ENCODE results near the gene INPP5D.
"Not testable (repeated sequence)": the region's sequence is repeated elsewhere in the genome, so short reads cannot be mapped to it uniquely, and the experiment has no call there.

Gene INPP5D

DNA sequence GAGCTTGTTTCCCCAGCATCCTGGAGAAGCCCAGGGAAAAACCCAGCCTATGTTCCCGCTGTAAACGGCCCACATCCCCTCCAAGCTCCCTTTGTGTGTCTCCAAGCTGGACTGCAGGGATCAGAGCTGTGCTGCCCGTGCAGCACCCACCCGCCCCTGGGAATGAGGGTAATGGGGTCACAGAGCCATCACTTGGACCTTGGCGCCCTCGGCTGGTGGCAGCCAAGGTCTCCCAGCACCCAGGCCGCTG, 670 bp upstream of the INPP5D start:
- TF ChIP-seq POLR2A (IDR thresholded peaks at IDR 0.05; ENCODE audit: low read depth, low read length) (no peak), POLR2AphosphoS5 (IDR thresholded peaks at IDR 0.05; ENCODE audit: low read depth, low read length) (no peak), TAF1 (IDR thresholded peaks at IDR 0.05; ENCODE audit: borderline replicate concordance, low read depth, low read length) (no peak)
- DNase-seq (ENCODE audit: insufficient read length): peak; percentile 52
- no peak for FAIRE-seq

DNA sequence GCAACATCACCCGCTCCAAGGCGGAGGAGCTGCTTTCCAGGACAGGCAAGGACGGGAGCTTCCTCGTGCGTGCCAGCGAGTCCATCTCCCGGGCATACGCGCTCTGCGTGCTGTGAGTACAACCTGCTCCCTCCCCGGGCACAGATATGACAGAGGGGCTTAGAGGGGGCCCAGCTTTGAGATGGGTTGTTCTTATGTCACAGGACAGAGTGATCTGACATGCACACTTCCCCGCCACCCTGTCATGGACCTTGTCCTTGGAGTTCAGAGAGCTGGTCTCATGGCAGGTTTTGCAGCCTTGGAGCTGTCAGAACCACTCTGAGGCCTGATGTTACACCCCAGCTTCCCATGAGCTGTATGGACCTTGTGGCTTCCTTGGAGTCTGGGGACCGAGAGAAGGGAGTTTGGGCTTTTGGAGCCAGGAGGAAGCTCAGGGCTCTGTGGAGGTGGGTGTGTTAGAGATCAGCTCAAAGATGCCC, 398 bp downstream of the INPP5D start:
- no peak for DNase-seq (ENCODE audit: insufficient read length)
- TF ChIP-seq TAF1 (IDR thresholded peaks at IDR 0.05; ENCODE audit: borderline replicate concordance, low read depth, low read length): no peak
- TF ChIP-seq POLR2A (IDR thresholded peaks at IDR 0.05; ENCODE audit: low read depth, low read length): peak; percentile 8
- TF ChIP-seq POLR2AphosphoS5 (IDR thresholded peaks at IDR 0.05; ENCODE audit: low read depth, low read length): peak; percentile 1; the same call in 1 of the 2 replicates
- no peak for FAIRE-seq

DNA sequence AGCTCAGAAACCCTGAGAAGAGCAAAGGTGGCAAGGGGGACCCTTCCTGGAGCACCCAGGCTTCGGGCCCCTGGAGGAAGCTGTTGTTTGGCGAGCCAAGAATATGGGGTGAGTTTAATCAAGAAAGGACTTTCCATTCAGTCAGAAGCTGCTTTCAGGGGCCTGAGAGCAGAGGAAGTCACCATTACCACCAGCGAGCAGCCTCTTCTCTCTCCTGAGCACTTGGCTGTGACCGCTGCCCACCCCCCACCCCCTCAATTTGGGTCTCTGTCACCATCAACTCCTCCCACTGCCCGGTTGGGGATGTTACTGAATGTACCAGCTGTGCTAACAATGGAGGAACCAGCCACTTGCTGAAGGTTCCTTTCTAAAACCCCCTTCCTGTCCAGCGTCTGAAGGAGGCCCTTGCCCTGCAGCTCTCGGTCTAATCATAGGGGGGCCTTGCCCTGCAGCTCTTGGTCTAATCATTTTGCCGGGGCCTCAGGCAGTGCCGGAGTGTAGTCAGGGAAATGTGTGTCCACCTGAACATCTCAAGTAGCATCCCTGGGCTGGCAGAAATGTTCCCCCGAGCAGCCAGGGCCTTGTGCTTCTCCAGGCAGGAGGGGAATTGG, 943 bp downstream of the INPP5D start:
- TF ChIP-seq TAF1 (IDR thresholded peaks at IDR 0.05; ENCODE audit: borderline replicate concordance, low read depth, low read length) (peak; percentile 57; the same call in 1 of the 2 replicates), POLR2AphosphoS5 (IDR thresholded peaks at IDR 0.05; ENCODE audit: low read depth, low read length) (peak; percentile 70; the same call in 1 of the 2 replicates), POLR2A (IDR thresholded peaks at IDR 0.05; ENCODE audit: low read depth, low read length) (no peak; the same call in 1 of the 2 replicates)
- no peak for FAIRE-seq
- peak; percentile 48 for DNase-seq (ENCODE audit: insufficient read length)

DNA sequence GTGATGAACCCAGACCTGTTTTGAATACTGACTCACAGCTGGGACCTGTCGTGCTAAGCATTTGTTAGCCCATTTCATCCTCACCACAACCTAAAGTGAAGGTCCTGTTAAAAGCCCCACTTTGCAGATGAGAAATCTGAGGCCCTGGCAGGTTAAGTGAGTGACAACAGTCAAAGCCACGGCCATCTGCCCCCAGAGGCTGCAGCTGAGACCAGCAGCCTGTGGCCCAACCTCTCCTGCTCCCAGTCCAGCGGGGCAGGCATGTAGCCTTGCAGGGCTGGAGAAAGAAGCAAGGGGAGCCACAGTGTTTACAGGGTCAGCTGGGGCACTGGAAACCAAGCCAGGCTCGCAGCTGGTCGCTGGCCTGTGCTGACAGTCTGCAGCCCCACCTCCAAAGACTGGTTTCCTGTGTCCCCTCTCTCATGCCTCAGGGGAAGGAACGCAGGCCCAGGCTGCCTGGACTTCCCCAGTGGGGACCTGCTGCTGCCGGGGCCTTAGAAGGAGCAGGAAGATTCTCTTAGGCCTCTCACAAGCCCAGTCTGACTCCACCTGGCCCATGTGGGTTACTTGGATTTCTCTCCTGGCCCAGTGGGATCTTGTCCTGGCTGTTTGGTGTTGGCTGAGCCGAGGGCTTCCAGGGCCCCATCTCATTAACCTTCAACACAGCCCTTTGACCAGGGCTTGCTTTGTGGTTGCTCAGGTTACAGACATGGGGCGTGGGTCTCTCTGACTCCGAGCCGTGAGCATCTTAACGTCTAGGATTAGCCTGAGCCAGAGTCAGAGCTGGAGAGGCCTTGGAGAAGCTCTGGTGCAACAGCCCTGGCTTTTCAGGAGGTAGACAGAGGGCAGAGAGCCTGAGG, 1.7 kb downstream of the INPP5D start:
- TF ChIP-seq POLR2A (IDR thresholded peaks at IDR 0.05; ENCODE audit: low read depth, low read length) (no peak; the same call in 1 of the 2 replicates), TAF1 (IDR thresholded peaks at IDR 0.05; ENCODE audit: borderline replicate concordance, low read depth, low read length) (no peak), POLR2AphosphoS5 (IDR thresholded peaks at IDR 0.05; ENCODE audit: low read depth, low read length) (no peak)
- DNase-seq (ENCODE audit: insufficient read length) (no peak), FAIRE-seq (peak; percentile 5)

DNA sequence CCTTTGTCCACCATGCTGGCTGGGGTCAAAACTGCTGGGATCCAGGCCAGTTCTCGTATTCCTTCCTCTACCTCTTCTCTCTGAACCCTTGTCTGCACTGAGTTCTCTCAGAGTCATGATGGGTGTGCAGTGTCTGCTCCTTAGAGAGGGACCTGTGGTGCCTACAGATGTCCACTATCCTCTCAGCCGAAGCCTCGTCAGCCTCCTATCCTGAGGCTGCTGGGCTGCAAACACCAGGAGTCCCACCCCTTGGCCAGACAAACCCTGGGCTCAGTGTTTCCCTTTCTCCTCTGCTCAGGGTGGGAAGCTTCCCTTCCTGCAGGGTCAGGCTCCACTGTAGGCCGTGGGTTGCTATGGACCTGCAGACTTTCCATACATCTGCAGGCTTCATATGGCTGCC, 2.3 kb downstream of the INPP5D start:
- TF ChIP-seq POLR2AphosphoS5 (IDR thresholded peaks at IDR 0.05; ENCODE audit: low read depth, low read length) (no peak), POLR2A (IDR thresholded peaks at IDR 0.05; ENCODE audit: low read depth, low read length) (no peak), TAF1 (IDR thresholded peaks at IDR 0.05; ENCODE audit: borderline replicate concordance, low read depth, low read length) (no peak)
- no peak for FAIRE-seq
- DNase-seq (ENCODE audit: insufficient read length): no peak

DNA sequence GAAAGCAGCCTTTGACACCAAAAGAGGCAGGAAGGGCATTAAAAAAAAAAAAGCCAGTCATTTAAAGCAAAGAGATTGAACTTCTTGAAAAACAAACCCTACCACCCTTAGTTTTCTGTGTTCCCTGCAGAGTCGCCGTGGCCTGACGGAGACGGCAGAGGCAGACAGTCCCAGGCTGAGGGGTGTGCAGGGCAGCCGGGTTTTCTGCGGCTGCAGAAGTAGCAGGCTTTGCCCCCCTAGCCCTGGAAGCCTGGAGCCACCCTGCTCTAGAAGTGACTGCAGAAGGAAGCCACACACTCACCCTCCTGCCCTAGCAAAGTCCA, 2.8 kb downstream of the INPP5D start:
- no peak for FAIRE-seq
- DNase-seq (ENCODE audit: insufficient read length): no peak
- TF ChIP-seq TAF1 (IDR thresholded peaks at IDR 0.05; ENCODE audit: borderline replicate concordance, low read depth, low read length): no peak
- no peak for TF ChIP-seq POLR2A (IDR thresholded peaks at IDR 0.05; ENCODE audit: low read depth, low read length)
- TF ChIP-seq POLR2AphosphoS5 (IDR thresholded peaks at IDR 0.05; ENCODE audit: low read depth, low read length): no peak

DNA sequence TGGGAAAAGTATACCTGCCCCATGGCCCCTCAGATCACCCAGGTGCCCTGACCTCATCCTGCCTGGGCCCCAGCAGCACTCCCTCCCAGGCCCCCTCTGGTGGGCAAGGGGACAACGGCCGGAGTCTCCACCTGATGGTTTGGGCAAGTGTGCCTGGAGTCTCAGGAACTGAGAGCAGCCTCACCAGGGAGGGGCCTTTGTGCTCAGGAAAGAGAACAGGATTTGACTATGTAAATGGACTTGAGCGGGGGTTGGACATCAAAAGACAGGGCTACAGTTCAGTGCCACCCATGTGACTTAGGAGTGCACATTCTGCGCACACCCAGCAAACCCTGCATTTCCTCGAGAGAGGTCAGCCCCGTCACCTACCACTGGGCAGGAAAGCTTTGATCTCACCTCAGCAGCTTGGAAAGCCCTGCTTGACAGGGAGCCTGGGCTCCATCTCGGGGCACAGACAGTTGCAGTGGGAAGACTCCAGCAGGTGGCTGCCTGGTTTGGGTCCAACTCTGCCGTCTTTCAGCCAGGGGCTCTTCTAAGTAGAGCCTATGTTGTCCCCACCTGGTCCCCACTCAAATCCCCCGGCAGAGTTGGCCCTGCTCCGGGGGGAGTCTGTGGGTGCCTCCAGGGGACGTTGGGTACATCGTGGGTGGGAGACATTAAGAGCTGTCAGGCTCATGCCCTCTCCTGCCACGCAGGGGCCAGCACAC, 3.3 kb downstream of the INPP5D start:
- FAIRE-seq (peak; percentile 92), DNase-seq (ENCODE audit: insufficient read length) (peak; percentile 68)
- TF ChIP-seq TAF1 (IDR thresholded peaks at IDR 0.05; ENCODE audit: borderline replicate concordance, low read depth, low read length): no peak; the same call in 1 of the 2 replicates
- peak; percentile 62 for TF ChIP-seq POLR2A (IDR thresholded peaks at IDR 0.05; ENCODE audit: low read depth, low read length)
- peak; percentile 81 for TF ChIP-seq POLR2AphosphoS5 (IDR thresholded peaks at IDR 0.05; ENCODE audit: low read depth, low read length)

DNA sequence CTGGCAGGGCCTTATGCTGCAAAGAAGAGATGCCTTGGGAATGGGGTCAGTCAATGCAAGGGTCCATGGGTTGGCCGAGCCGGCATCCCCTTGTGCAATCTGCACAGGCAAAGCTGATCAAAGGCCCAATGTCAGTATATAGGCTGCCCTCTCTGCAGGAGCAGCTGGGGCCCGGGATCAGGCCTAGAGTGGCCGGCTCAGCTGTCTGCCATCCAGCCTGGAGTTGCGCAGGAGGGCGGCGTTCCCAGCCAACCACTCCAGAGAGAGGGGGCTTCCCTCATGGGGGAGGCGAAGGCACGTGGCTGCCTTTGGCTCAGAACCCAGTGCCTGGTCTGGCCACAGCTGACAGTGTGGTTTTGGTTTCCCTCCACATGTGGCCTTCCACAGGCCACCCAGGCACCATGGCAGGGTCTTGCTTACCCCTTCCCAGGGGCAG, 3.9 kb downstream of the INPP5D start:
- TF ChIP-seq POLR2AphosphoS5 (IDR thresholded peaks at IDR 0.05; ENCODE audit: low read depth, low read length) (0 out of 2 replicates have a peak, but pooled peaks have one; percentile 23), POLR2A (IDR thresholded peaks at IDR 0.05; ENCODE audit: low read depth, low read length) (no peak)
- DNase-seq (ENCODE audit: insufficient read length) (no peak), FAIRE-seq (no peak)

DNA sequence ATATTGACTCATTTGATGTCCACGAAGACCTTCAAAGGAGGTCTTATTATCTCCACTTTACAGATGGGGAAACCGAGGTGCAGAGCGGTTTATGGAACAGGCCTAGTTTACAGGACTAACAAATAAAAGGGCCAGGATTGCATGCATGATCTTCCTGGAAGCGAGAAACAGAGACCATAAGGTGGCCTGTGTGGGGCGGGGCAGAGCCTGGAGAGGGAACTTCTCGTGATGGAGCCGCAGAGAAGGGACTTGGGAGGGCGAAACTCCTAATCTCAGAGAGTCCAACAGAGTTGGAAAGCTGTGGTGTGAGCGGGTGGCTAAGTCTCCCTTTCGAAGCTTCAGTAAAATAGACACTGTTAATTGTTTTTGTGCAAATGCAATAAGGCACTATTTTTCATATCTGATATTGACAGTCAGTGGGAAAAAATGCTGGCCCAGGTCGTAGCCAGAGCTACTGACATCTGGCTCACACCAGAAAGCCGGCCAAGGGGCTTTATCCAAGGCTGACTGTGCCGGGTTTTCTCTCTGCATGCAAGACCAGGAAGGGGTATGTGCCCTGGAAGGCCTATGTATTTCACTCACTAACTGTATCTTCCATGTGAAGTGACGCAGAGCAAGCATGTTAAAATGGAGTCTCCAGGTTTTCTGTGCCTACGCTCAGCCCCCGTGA, 4.5 kb downstream of the INPP5D start:
- DNase-seq (ENCODE audit: insufficient read length) (no peak), FAIRE-seq (no peak)
- TF ChIP-seq POLR2AphosphoS5 (IDR thresholded peaks at IDR 0.05; ENCODE audit: low read depth, low read length) (no peak), POLR2A (IDR thresholded peaks at IDR 0.05; ENCODE audit: low read depth, low read length) (no peak)

DNA sequence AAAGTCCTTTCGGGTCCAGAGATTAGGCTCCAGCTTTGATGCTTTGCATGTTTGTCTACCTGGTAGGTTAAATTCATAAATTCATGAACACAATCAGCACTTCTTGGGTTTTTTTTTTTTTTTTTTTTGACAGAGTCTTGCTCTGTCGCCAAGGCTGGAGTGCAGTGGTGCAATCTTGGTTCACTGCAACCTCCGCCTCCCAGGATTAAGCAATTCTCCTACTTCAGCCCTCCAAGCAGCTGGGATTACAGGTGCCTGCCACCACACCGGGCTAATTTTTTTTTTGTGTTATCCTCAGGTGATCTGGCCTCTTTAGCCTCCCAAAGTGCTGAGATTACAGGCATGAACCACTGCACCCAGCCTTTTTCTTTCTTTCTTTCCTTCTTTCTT, 5.1 kb downstream of the INPP5D start:
- not testable (repeated sequence) for DNase-seq (ENCODE audit: insufficient read length); FAIRE-seq

DNA sequence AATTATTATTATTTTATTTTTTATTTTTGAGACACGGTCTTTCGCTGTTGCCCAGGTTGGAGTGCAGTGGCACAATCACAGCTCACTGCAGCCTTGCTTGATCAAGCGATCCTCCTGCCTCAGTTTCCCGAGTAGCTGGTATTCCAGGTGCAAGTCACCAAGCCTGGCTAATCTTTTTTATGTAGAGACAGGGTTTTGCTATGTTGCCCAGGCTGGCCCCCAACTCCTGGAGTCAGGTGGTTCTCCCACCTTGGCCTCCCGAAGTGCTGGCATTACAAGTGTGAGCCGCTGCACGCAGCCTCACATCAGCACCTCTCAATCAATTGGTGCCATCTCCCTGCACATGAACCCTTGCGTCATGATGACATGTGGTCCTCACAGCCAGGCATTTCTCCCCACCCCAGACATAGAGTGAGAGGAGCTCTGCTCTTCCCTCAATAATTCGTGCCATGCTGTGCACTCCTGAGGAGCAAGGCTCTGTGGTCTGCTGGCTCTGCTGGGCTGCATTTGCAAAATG, 5.9 kb downstream of the INPP5D start:
- TF ChIP-seq TAF1 (IDR thresholded peaks at IDR 0.05; ENCODE audit: borderline replicate concordance, low read depth, low read length) (no peak), POLR2A (IDR thresholded peaks at IDR 0.05; ENCODE audit: low read depth, low read length) (no peak), POLR2AphosphoS5 (IDR thresholded peaks at IDR 0.05; ENCODE audit: low read depth, low read length) (no peak)

More for the DNA sequence above, 5.9 kb downstream of the INPP5D start:
- FAIRE-seq (no peak), DNase-seq (ENCODE audit: insufficient read length) (no peak)
